H9 (cell line): ENCODE results near the gene API5. TPM values are rescaled to one million over a fixed set of nuclear protein-coding genes. Genes with fewer than 3 reads are reported as not detected.

Experiments
- DNase-seq: peaks from one replicate; pipeline ENCODE4 v3.0.0-alpha.2; 2017
- H2AFZ ChIP-seq: one replicate; pipeline ENCODE4 v1.6.1; 2013; ENCODE audit warnings: mild to moderate bottlenecking, low read length, control low read depth, moderate library complexity
- H2AK5ac ChIP-seq: 2 replicates; pipeline ENCODE4 v1.6.1; 2013; ENCODE audit warnings: low read length, control low read depth, mixed read lengths; ENCODE audit not compliant: insufficient read length
- H2BK120ac ChIP-seq: one replicate; pipeline ENCODE4 v1.6.1; 2013; ENCODE audit warnings: low read depth, mild to moderate bottlenecking, low read length, control low read depth, inconsistent platforms; ENCODE audit not compliant: poor library complexity, severe bottlenecking
- H2BK12ac ChIP-seq: 2 replicates; pipeline ENCODE4 v1.6.1; 2013; ENCODE audit warnings: low read length, control low read depth, mixed read lengths, low read depth; ENCODE audit not compliant: insufficient read length
- H2BK15ac ChIP-seq: 2 replicates; pipeline ENCODE4 v1.6.1; 2013; ENCODE audit warnings: low read depth, low read length, control low read depth
- H2BK20ac ChIP-seq: one replicate; pipeline ENCODE4 v1.6.1; 2013; ENCODE audit warnings: low read depth, mild to moderate bottlenecking, low read length, control low read depth, inconsistent platforms; ENCODE audit not compliant: poor library complexity, severe bottlenecking
- H2BK5ac ChIP-seq: 2 replicates; pipeline ENCODE4 v1.6.1; 2013; ENCODE audit warnings: low read length, control low read depth, mixed read lengths; ENCODE audit not compliant: insufficient read length
- H3K14ac ChIP-seq: 2 replicates; pipeline ENCODE4 v1.6.1; 2013; ENCODE audit warnings: low read length, control low read depth; ENCODE audit not compliant: insufficient read depth
- H3K18ac ChIP-seq: 2 replicates; pipeline ENCODE4 v1.6.1; 2013; ENCODE audit warnings: low read depth, mild to moderate bottlenecking, mixed read lengths, low read length, control low read depth; ENCODE audit not compliant: insufficient read length
- H3K23ac ChIP-seq: 2 replicates; pipeline ENCODE4 v1.6.1; 2013; ENCODE audit warnings: low read length, control low read depth, mixed read lengths, low read depth; ENCODE audit not compliant: insufficient read length
- H3K23me2 ChIP-seq: 2 replicates; pipeline ENCODE4 v1.6.1; 2013; ENCODE audit warnings: low read depth, mild to moderate bottlenecking, mixed read lengths, low read length, control low read depth; ENCODE audit not compliant: insufficient read length, poor library complexity, severe bottlenecking
- H3K27ac ChIP-seq: 2 replicates; pipeline ENCODE4 v1.5.1; 2013; ENCODE audit warnings: low read length, control low read depth, mixed read lengths, low read depth; ENCODE audit not compliant: insufficient read length
- H3K27me3 ChIP-seq: 2 replicates; pipeline ENCODE4 v1.6.1; 2013; ENCODE audit warnings: low read length, control low read depth, inconsistent platforms; ENCODE audit not compliant: insufficient read depth
- H3K4ac ChIP-seq: 2 replicates; pipeline ENCODE4 v1.6.1; 2013; ENCODE audit warnings: low read depth, mild to moderate bottlenecking, control low read depth, inconsistent platforms, low read length, moderate library complexity
- H3K4me1 ChIP-seq: 2 replicates; pipeline ENCODE4 v1.6.1; 2013; ENCODE audit warnings: low read length, control low read depth, inconsistent platforms; ENCODE audit not compliant: insufficient read depth
- H3K4me2 ChIP-seq: 2 replicates; pipeline ENCODE4 v1.6.1; 2013; ENCODE audit warnings: low read length, control low read depth, mixed read lengths; ENCODE audit not compliant: insufficient read length, insufficient read depth
- H3K56ac ChIP-seq: 2 replicates; pipeline ENCODE4 v1.6.1; 2013; ENCODE audit warnings: low read depth, mild to moderate bottlenecking, mixed read lengths, low read length, control low read depth; ENCODE audit not compliant: insufficient read length
- H3K79me1 ChIP-seq: 2 replicates; pipeline ENCODE4 v1.6.1; 2013; ENCODE audit warnings: low read depth, mild to moderate bottlenecking, moderate library complexity, low read length, control low read depth, inconsistent platforms; ENCODE audit not compliant: insufficient read depth, poor library complexity, severe bottlenecking
- H3K79me2 ChIP-seq: 2 replicates; pipeline ENCODE4 v1.6.1; 2013; ENCODE audit warnings: low read length, control low read depth, inconsistent platforms; ENCODE audit not compliant: insufficient read depth
- H3K9ac ChIP-seq: 2 replicates; pipeline ENCODE4 v1.6.1; 2013; ENCODE audit warnings: low read length, control low read depth, mixed read lengths; ENCODE audit not compliant: insufficient read length; ENCODE audit errors: extremely low read depth
- H3K9me3 ChIP-seq: one replicate; pipeline ENCODE4 v1.6.1; 2013; ENCODE audit warnings: low read depth, low read length, inconsistent platforms; ENCODE audit not compliant: control insufficient read depth
- H3T11ph ChIP-seq: one replicate; pipeline ENCODE4 v1.6.1; 2013; ENCODE audit warnings: mild to moderate bottlenecking, low read length, control low read depth, inconsistent platforms
- H4K20me1 ChIP-seq: one replicate; pipeline ENCODE4 v1.6.1; 2013; ENCODE audit not compliant: control insufficient read depth, insufficient read length, insufficient read depth
- H4K5ac ChIP-seq: 2 replicates; pipeline ENCODE4 v1.6.1; 2013; ENCODE audit warnings: low read depth, mild to moderate bottlenecking, mixed read lengths, low read length, control low read depth; ENCODE audit not compliant: insufficient read length
- H4K8ac ChIP-seq: replicated peaks from 2 replicates; pipeline ENCODE4 v1.6.1; 2013; ENCODE audit warnings: low read length, control low read depth, mixed read lengths, low read depth; ENCODE audit not compliant: insufficient read length
- H4K91ac ChIP-seq: 2 replicates; pipeline ENCODE4 v1.6.1; 2013; ENCODE audit warnings: low read depth, mild to moderate bottlenecking, moderate library complexity, mixed read lengths, low read length, control low read depth; ENCODE audit not compliant: insufficient read length
- H3K27ac Mint-ChIP-seq, 3 experiments: 2 replicates in 2 of 3; 3 replicates in 1 of 3; pipeline ENCODE4 v1.8.0; 2020 to 2021; ENCODE audit warnings: mixed read lengths in 3 of 3, mild to moderate bottlenecking in 1 of 3, moderate library complexity in 1 of 3
- H3K27me3 Mint-ChIP-seq: 2 replicates; pipeline ENCODE4 v1.8.0; 2021; ENCODE audit warnings: low read depth, mild to moderate bottlenecking, moderate library complexity, mixed read lengths
- H3K36me3 Mint-ChIP-seq, 3 experiments: 2 replicates in 2 of 3; 3 replicates in 1 of 3; pipeline ENCODE4 v1.8.0; 2020 to 2021; ENCODE audit warnings: low read depth in 3 of 3, mixed read lengths in 3 of 3; ENCODE audit not compliant: insufficient read depth in 1 of 3
- H3K4me1 Mint-ChIP-seq, 2 experiments: 2 replicates each; pipeline ENCODE4 v1.8.0; 2020; ENCODE audit warnings: mixed read lengths in 2 of 2
- H3K4me3 Mint-ChIP-seq, 2 experiments: 2 replicates in 1 of 2; 3 replicates in 1 of 2; pipeline ENCODE4 v1.8.0; 2020 to 2021; ENCODE audit warnings: mild to moderate bottlenecking in 2 of 2, mixed read lengths in 2 of 2, moderate library complexity in 1 of 2
- H3K9me3 Mint-ChIP-seq, 2 experiments: 2 replicates in 1 of 2; 3 replicates in 1 of 2; pipeline ENCODE4 v1.8.0; 2020; ENCODE audit warnings: mild to moderate bottlenecking in 2 of 2, mixed read lengths in 2 of 2, moderate library complexity in 1 of 2
- WGBS: extraction: QIAGEN DNeasy Blood & Tissue Kit; methylation state at CpG from one replicate; pipeline ENCODE4 v1.1.7; 2013; ENCODE audit warnings: missing lambda C conversion rate, low lambda C conversion rate, mixed read lengths; ENCODE audit not compliant: insufficient read length; ENCODE audit errors: extremely low coverage; 5-methylcytosine and 5-hydroxymethylcytosine counted together
- total RNA-seq: library from RNA; stranded (reverse); gene quantifications from 2 replicates; pipeline ENCODE4 v1.2.1, GENCODE V29; 2021
- TF ChIP-seq, protein P1 (sequence below): fragments of 200-600 bp; sonication (generic); conservative IDR thresholded peaks from 3 replicates; pipeline ENCODE4 v1.8.0; 2021; ENCODE audit warnings: antibody characterized with exemption, mild to moderate bottlenecking

The API5 gene
- total RNA-seq, 1 experiment from 2014 or later, result 147 TPM

- peaks cover 10 to 27% (median 15%) of the 10 kb centered on the region in 3 experiments; a peak in 6 of 7 replicates for H3K36me3 Mint-ChIP-seq
- no peaks in the 10 kb centered on the region for H3K9me3 Mint-ChIP-seq
- H3K4me1 Mint-ChIP-seq, result peaks cover 12 to 20% of the 10 kb centered on the region in 2 experiments
- Histone ChIP-seq H2BK5ac (no peak overlapping the region), H2AFZ (no peak overlapping the region), H4K5ac (no peak overlapping the region), H2BK12ac (no peak overlapping the region), H3K27ac (no peak overlapping the region), H4K91ac (no peak overlapping the region), H3K14ac (no peak overlapping the region), H4K20me1 (no peaks in the 10 kb centered on the region), H3K23ac (no peak overlapping the region), H3K79me1 (peaks cover 8% of the 10 kb centered on the region), H3K79me2 (peaks cover 31% of the 10 kb centered on the region; the same call in 1 of the 2 replicates), H4K8ac (no peak overlapping the region), H2BK20ac (no peak overlapping the region), H3K56ac (no peak overlapping the region), H3K9me3 (no peaks in the 10 kb centered on the region), H2BK120ac (no peak overlapping the region), H3T11ph (no peak overlapping the region), H3K4ac (no peak overlapping the region), H3K4me2 (no peak overlapping the region), H2AK5ac (no peak overlapping the region), H2BK15ac (no peak overlapping the region), H3K9ac (no peak overlapping the region), H3K4me1 (no peaks in the 10 kb centered on the region; the same call in 1 of the 2 replicates), H3K27me3 (no peaks in the 10 kb centered on the region), H3K23me2 (peaks cover 5% of the 10 kb centered on the region), H3K18ac (no peak overlapping the region)
- TF ChIP-seq, protein P1, sequence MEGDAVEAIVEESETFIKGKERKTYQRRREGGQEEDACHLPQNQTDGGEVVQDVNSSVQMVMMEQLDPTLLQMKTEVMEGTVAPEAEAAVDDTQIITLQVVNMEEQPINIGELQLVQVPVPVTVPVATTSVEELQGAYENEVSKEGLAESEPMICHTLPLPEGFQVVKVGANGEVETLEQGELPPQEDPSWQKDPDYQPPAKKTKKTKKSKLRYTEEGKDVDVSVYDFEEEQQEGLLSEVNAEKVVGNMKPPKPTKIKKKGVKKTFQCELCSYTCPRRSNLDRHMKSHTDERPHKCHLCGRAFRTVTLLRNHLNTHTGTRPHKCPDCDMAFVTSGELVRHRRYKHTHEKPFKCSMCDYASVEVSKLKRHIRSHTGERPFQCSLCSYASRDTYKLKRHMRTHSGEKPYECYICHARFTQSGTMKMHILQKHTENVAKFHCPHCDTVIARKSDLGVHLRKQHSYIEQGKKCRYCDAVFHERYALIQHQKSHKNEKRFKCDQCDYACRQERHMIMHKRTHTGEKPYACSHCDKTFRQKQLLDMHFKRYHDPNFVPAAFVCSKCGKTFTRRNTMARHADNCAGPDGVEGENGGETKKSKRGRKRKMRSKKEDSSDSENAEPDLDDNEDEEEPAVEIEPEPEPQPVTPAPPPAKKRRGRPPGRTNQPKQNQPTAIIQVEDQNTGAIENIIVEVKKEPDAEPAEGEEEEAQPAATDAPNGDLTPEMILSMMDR, result no peak
- WGBS, result no CpG with 5 or more reads among the region's 2 CpGs
- DNase-seq, result no peak
- no peak overlapping the region for H3K27ac Mint-ChIP-seq
- H3K4me3 Mint-ChIP-seq, result no peak overlapping the region
- no peaks in the 10 kb centered on the region for H3K27me3 Mint-ChIP-seq
Measured at GRCh38 chr11:43315966-43316365, 4.2 kb downstream of the API5 start.
